Gastrocnemius medialis (tissue), 4 donors: Measurements from ENCODE around the gene RFPL2.

Experiments
- CTCF ChIP-seq, 5 experiments: fragments of 450-650 bp in 3 of 5; fragments of 200-600 bp in 2 of 5; sonication (generic) in 2 of 5; IDR thresholded peaks in 4 of 5; conservative IDR thresholded peaks in 1 of 5; 1 replicate in 4 of 5; 2 replicates in 1 of 5; pipeline ENCODE4 v1.5.1; 2016 to 2019; ENCODE audit warnings: antibody characterized with exemption in 5 of 5, mild to moderate bottlenecking in 3 of 5, moderate library complexity in 3 of 5
- POLR2A ChIP-seq, 2 donors: fragments of 450-650 bp; IDR thresholded peaks; one replicate each; pipeline ENCODE4 v1.6.1; 2017; ENCODE audit warnings: antibody characterized with exemption in 2 of 2, mild to moderate bottlenecking in 2 of 2, moderate library complexity in 2 of 2

GRCh38 chr22:32165681-32166080 is 39.2 kb downstream of the RFPL2 start:
- TF ChIP-seq CTCF (IDR thresholded peaks at IDR 0.05 in 4 of 5, conservative IDR thresholded peaks at IDR 0.05 in 1 of 5) (no peak), POLR2A (IDR thresholded peaks at IDR 0.05) (no peak)
